ENCODE measurements around the gene CACNA1F. TPM values are rescaled to one million over a fixed set of nuclear protein-coding genes. Genes with fewer than 3 reads are reported as not detected.

Gene CACNA1F
- total RNA-seq, 1 experiment from 2014 or later = not detected

- ATAC-seq (no peak), DNase-seq (ENCODE audit: low read depth, low spot score) (no peak)
- no TSS peak for BruUV-seq (replicated peaks)
- Histone ChIP-seq H3K27ac (ENCODE audit: low read length) (no peak overlapping the region), H3K27me3 (ENCODE audit: control insufficient read depth, insufficient read depth, low read length) (no peaks in the 10 kb centered on the region), H3K36me3 (ENCODE audit: control insufficient read depth, insufficient read depth, low read length) (no peaks in the 10 kb centered on the region), H3K4me3 (ENCODE audit: low read depth in 2 of 2, low read length in 2 of 2) (no peak overlapping the region), H3K4me1 (ENCODE audit: control insufficient read depth, insufficient read depth, low read length) (no peaks in the 10 kb centered on the region), H3K9me3 (ENCODE audit: control insufficient read depth, insufficient read depth, low read depth, low read length) (no peaks in the 10 kb centered on the region)
- CTCF ChIA-PET = no interaction called here
- in situ Hi-C loops (cut with HindIII; ENCODE audit: low pct_unique_long_range_greater_than_20kb, low sequenced_read_pairs) = no loop called here
- intact Hi-C loops (cut with micrococcal nuclease; ENCODE audit: unreplicated experiment) = no loop called here
- TF ChIP-seq, protein P1, sequence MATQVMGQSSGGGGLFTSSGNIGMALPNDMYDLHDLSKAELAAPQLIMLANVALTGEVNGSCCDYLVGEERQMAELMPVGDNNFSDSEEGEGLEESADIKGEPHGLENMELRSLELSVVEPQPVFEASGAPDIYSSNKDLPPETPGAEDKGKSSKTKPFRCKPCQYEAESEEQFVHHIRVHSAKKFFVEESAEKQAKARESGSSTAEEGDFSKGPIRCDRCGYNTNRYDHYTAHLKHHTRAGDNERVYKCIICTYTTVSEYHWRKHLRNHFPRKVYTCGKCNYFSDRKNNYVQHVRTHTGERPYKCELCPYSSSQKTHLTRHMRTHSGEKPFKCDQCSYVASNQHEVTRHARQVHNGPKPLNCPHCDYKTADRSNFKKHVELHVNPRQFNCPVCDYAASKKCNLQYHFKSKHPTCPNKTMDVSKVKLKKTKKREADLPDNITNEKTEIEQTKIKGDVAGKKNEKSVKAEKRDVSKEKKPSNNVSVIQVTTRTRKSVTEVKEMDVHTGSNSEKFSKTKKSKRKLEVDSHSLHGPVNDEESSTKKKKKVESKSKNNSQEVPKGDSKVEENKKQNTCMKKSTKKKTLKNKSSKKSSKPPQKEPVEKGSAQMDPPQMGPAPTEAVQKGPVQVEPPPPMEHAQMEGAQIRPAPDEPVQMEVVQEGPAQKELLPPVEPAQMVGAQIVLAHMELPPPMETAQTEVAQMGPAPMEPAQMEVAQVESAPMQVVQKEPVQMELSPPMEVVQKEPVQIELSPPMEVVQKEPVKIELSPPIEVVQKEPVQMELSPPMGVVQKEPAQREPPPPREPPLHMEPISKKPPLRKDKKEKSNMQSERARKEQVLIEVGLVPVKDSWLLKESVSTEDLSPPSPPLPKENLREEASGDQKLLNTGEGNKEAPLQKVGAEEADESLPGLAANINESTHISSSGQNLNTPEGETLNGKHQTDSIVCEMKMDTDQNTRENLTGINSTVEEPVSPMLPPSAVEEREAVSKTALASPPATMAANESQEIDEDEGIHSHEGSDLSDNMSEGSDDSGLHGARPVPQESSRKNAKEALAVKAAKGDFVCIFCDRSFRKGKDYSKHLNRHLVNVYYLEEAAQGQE (IDR thresholded peaks at IDR 0.05; ENCODE audit: insufficient read depth in 1 of 2, low read depth in 2 of 2, low read length in 1 of 2) = no peak
- TF ChIP-seq SIN3A (IDR thresholded peaks at IDR 0.05; ENCODE audit: borderline replicate concordance, insufficient read depth, low read depth, low read length) (no peak), TCF7L2 (IDR thresholded peaks at IDR 0.05; ENCODE audit: low read depth, low read length) (no peak), CTCF (IDR thresholded peaks at IDR 0.05) (no peak), POLR2AphosphoS5 (IDR thresholded peaks at IDR 0.05; ENCODE audit: low read depth, low read length) (no peak)
- POLR2A ChIA-PET = no interaction called here
These were observed 881 bp upstream of the CACNA1F start for GRCh38 chrX:49233887-49234555.

DNA sequence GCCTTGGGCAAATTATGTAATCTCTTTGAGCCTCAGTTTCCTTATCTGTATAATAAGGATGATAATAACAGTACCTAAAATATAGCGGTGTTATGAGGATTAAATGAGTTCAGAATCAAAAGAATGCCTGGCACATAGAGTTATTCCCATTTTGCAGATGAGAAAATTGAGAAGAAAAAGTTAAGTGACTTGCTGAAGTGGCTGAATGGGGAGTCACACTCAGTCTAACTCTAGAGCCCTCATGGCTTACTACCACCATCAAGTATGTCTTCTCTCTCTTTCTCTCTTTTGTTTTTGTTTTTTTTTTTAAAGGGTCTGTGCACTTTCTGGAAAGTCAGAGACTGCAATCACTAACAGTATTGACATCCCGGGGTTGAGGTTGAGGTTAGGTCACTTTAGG lies 615 bp downstream of the CACNA1F start:
- CTCF ChIA-PET = no interaction called here
- no TSS peak for BruUV-seq (replicated peaks)
- no peaks in the 10 kb centered on the region for H3K9me3 ChIP-seq (ENCODE audit: control insufficient read depth, insufficient read depth, low read depth, low read length)
- TF ChIP-seq POLR2AphosphoS5 (IDR thresholded peaks at IDR 0.05; ENCODE audit: low read depth, low read length) (no peak), TCF7L2 (IDR thresholded peaks at IDR 0.05; ENCODE audit: low read depth, low read length) (no peak), SIN3A (IDR thresholded peaks at IDR 0.05; ENCODE audit: borderline replicate concordance, insufficient read depth, low read depth, low read length) (no peak), CTCF (IDR thresholded peaks at IDR 0.05) (no peak)
- TF ChIP-seq, protein P1 (IDR thresholded peaks at IDR 0.05; ENCODE audit: insufficient read depth in 1 of 2, low read depth in 2 of 2, low read length in 1 of 2) = no peak
- intact Hi-C loops (cut with micrococcal nuclease; ENCODE audit: unreplicated experiment) (no loop called here), in situ Hi-C loops (cut with HindIII; ENCODE audit: low pct_unique_long_range_greater_than_20kb, low sequenced_read_pairs) (no loop called here)
- no peaks in the 10 kb centered on the region for H3K4me1 ChIP-seq (ENCODE audit: control insufficient read depth, insufficient read depth, low read length)
- DNase-seq (ENCODE audit: low read depth, low spot score) = no peak
- POLR2A ChIA-PET = no interaction called here
- H3K27ac ChIP-seq (ENCODE audit: low read length) = no peak overlapping the region
- no peaks in the 10 kb centered on the region for H3K27me3 ChIP-seq (ENCODE audit: control insufficient read depth, insufficient read depth, low read length)
- no peaks in the 10 kb centered on the region for H3K36me3 ChIP-seq (ENCODE audit: control insufficient read depth, insufficient read depth, low read length)
- ATAC-seq = no peak
- H3K4me3 ChIP-seq (ENCODE audit: low read depth in 2 of 2, low read length in 2 of 2) = no peak overlapping the region
